ENCODE measurements around the gene TMEM203.

- TF ChIP-seq, protein P1, sequence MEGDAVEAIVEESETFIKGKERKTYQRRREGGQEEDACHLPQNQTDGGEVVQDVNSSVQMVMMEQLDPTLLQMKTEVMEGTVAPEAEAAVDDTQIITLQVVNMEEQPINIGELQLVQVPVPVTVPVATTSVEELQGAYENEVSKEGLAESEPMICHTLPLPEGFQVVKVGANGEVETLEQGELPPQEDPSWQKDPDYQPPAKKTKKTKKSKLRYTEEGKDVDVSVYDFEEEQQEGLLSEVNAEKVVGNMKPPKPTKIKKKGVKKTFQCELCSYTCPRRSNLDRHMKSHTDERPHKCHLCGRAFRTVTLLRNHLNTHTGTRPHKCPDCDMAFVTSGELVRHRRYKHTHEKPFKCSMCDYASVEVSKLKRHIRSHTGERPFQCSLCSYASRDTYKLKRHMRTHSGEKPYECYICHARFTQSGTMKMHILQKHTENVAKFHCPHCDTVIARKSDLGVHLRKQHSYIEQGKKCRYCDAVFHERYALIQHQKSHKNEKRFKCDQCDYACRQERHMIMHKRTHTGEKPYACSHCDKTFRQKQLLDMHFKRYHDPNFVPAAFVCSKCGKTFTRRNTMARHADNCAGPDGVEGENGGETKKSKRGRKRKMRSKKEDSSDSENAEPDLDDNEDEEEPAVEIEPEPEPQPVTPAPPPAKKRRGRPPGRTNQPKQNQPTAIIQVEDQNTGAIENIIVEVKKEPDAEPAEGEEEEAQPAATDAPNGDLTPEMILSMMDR (IDR thresholded peaks at IDR 0.05; ENCODE audit: low read depth, low read length), result peak; percentile 39
- no peak for TF ChIP-seq EZH2phosphoT487 (IDR thresholded peaks at IDR 0.05; ENCODE audit: low read depth)
Observed at GRCh38 chr9:137188490-137189296, 16.8 kb downstream of the TMEM203 start, which contains the start of the genes ANAPC2 and SSNA1.

All from OCI-LY3 (cell line).